Lower leg skin (tissue), 3 donors: ENCODE data around the gene EMSY.

ENCODE experiments used
- POLR2A ChIP-seq, 2 donors: fragments of 450-650 bp; IDR thresholded peaks; one replicate each; pipeline ENCODE4 v1.6.1; 2016 to 2017; ENCODE audit warnings: antibody characterized with exemption in 2 of 2, mild to moderate bottlenecking in 1 of 2, moderate library complexity in 1 of 2
- TF ChIP-seq, protein P1 (sequence below), 3 donors: fragments of 450-650 bp; IDR thresholded peaks; one replicate each; pipeline ENCODE4 v1.5.1; 2016; ENCODE audit warnings: antibody characterized with exemption in 3 of 3, mild to moderate bottlenecking in 3 of 3, moderate library complexity in 2 of 3

GRCh38 chr11:76523147-76523546 lies 78.3 kb downstream of the EMSY start:
- TF ChIP-seq, protein P1, sequence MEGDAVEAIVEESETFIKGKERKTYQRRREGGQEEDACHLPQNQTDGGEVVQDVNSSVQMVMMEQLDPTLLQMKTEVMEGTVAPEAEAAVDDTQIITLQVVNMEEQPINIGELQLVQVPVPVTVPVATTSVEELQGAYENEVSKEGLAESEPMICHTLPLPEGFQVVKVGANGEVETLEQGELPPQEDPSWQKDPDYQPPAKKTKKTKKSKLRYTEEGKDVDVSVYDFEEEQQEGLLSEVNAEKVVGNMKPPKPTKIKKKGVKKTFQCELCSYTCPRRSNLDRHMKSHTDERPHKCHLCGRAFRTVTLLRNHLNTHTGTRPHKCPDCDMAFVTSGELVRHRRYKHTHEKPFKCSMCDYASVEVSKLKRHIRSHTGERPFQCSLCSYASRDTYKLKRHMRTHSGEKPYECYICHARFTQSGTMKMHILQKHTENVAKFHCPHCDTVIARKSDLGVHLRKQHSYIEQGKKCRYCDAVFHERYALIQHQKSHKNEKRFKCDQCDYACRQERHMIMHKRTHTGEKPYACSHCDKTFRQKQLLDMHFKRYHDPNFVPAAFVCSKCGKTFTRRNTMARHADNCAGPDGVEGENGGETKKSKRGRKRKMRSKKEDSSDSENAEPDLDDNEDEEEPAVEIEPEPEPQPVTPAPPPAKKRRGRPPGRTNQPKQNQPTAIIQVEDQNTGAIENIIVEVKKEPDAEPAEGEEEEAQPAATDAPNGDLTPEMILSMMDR (IDR thresholded peaks at IDR 0.05): no peak
- TF ChIP-seq POLR2A (IDR thresholded peaks at IDR 0.05): no peak
